ENCODE data around the gene MPST.

MPST gene

GRCh38 chr22:37001826-37002225, 17.7 kb upstream of the MPST start:
- in situ Hi-C loops (cut with HindIII; ENCODE audit: low sequenced_read_pairs) = no loop called here
- no peak for TF ChIP-seq CTCF (IDR thresholded peaks at IDR 0.05; ENCODE audit: low read depth, low read length, missing control alignments)
- no peak for DNase-seq (ENCODE audit: low read depth)
- H3K4me3 ChIP-seq (ENCODE audit: low read depth, low read length) = no peak overlapping the region

- in situ Hi-C loops (cut with HindIII; ENCODE audit: low sequenced_read_pairs) = no loop called here
Measured at GRCh38 chr22:37002633-37003032, 16.9 kb upstream of the MPST start.

GRCh38 chr22:37007651-37008050, 11.9 kb upstream of the MPST start:
- in situ Hi-C loops (cut with HindIII; ENCODE audit: low sequenced_read_pairs) = no loop called here
- no peak for DNase-seq (ENCODE audit: low read depth)
- no peak for TF ChIP-seq CTCF (IDR thresholded peaks at IDR 0.05; ENCODE audit: low read depth, low read length, missing control alignments)
- H3K4me3 ChIP-seq (ENCODE audit: low read depth, low read length) = no peak overlapping the region

More at GRCh38 chr22:37002633-37003032, 16.9 kb upstream of the MPST start:
- no peak for TF ChIP-seq CTCF (IDR thresholded peaks at IDR 0.05; ENCODE audit: low read depth, low read length, missing control alignments)
- H3K4me3 ChIP-seq (ENCODE audit: low read depth, low read length) = no peak overlapping the region
- DNase-seq (ENCODE audit: low read depth) = no peak

- no peak for TF ChIP-seq CTCF (IDR thresholded peaks at IDR 0.05; ENCODE audit: low read depth, low read length, missing control alignments)
- no peak overlapping the region for H3K4me3 ChIP-seq (ENCODE audit: low read depth, low read length)
- in situ Hi-C loops (cut with HindIII; ENCODE audit: low sequenced_read_pairs) = no loop called here
- DNase-seq (ENCODE audit: low read depth) = no peak
Measured at GRCh38 chr22:37008365-37008764, 11.2 kb upstream of the MPST start.

GRCh38 chr22:37009490-37009889, 10.1 kb upstream of the MPST start:
- no peak for DNase-seq (ENCODE audit: low read depth)
- no peak for TF ChIP-seq CTCF (IDR thresholded peaks at IDR 0.05; ENCODE audit: low read depth, low read length, missing control alignments)
- H3K4me3 ChIP-seq (ENCODE audit: low read depth, low read length) = no peak overlapping the region
- in situ Hi-C loops (cut with HindIII; ENCODE audit: low sequenced_read_pairs) = no loop called here

- DNase-seq (ENCODE audit: low read depth) = no peak
- TF ChIP-seq CTCF (IDR thresholded peaks at IDR 0.05; ENCODE audit: low read depth, low read length, missing control alignments) = no peak
- in situ Hi-C loops (cut with HindIII; ENCODE audit: low sequenced_read_pairs) = no loop called here
- no peak overlapping the region for H3K4me3 ChIP-seq (ENCODE audit: low read depth, low read length)
Measured at GRCh38 chr22:37010174-37010573, 9.4 kb upstream of the MPST start.

GRCh38 chr22:37010976-37011375, 8.6 kb upstream of the MPST start:
- in situ Hi-C loops (cut with HindIII; ENCODE audit: low sequenced_read_pairs) = no loop called here
- TF ChIP-seq CTCF (IDR thresholded peaks at IDR 0.05; ENCODE audit: low read depth, low read length, missing control alignments) = no peak
- H3K4me3 ChIP-seq (ENCODE audit: low read depth, low read length) = no peak overlapping the region
- no peak for DNase-seq (ENCODE audit: low read depth)
